Liver (tissue), 9 donors: ENCODE data around the gene ABHD12B. TPM values are rescaled to one million over a fixed set of nuclear protein-coding genes. Genes with fewer than 3 reads are reported as not detected.

Source experiments
- DNase-seq: peaks from one replicate; pipeline ENCODE4 v3.0.0-alpha.2; 2017; ENCODE audit warnings: low spot score
- H3K27ac ChIP-seq, 2 donors: one replicate each; pipeline ENCODE4 v1.7.0; 2013; ENCODE audit warnings: inconsistent platforms in 2 of 2, low read length in 2 of 2, control low read depth in 1 of 2, low read depth in 1 of 2, mild to moderate bottlenecking in 1 of 2
- H3K27me3 ChIP-seq, 4 donors: one replicate each; pipeline versions ENCODE4 v1.6.1 to v1.7.0; 2013; ENCODE audit warnings: low read length in 3 of 4, inconsistent platforms in 1 of 4, mild to moderate bottlenecking in 1 of 4, moderate library complexity in 1 of 4; ENCODE audit not compliant: control insufficient read depth in 4 of 4, insufficient read depth in 4 of 4
- H3K36me3 ChIP-seq, 4 donors: one replicate each; pipeline versions ENCODE4 v1.6.1 to v1.7.0; 2013; ENCODE audit warnings: low read length in 3 of 4, mild to moderate bottlenecking in 3 of 4, low read depth in 1 of 4, moderate library complexity in 1 of 4; ENCODE audit not compliant: control insufficient read depth in 4 of 4, insufficient read depth in 3 of 4
- H3K4me1 ChIP-seq, 4 donors: one replicate each; pipeline versions ENCODE4 v1.6.1 to v1.7.0; 2013; ENCODE audit warnings: low read length in 3 of 4, mild to moderate bottlenecking in 3 of 4, moderate library complexity in 1 of 4; ENCODE audit not compliant: control insufficient read depth in 4 of 4, insufficient read depth in 4 of 4
- H3K4me3 ChIP-seq, 3 donors: one replicate each; pipeline versions ENCODE4 v1.6.1 to v1.7.0; 2013; ENCODE audit warnings: low read length in 3 of 3, control low read depth in 1 of 3, low read depth in 1 of 3, mild to moderate bottlenecking in 1 of 3
- H3K9ac ChIP-seq, 2 donors: one replicate each; pipeline ENCODE4 v1.7.0; 2013; ENCODE audit warnings: low read length in 2 of 2, mild to moderate bottlenecking in 2 of 2, moderate library complexity in 2 of 2, control low read depth in 1 of 2, low read depth in 1 of 2
- H3K9me3 ChIP-seq, 4 donors: one replicate each; pipeline versions ENCODE4 v1.6.1 to v1.7.0; 2013; ENCODE audit warnings: low read length in 3 of 4; ENCODE audit not compliant: control insufficient read depth in 4 of 4
- ATF3 ChIP-seq: IDR thresholded peaks from 2 replicates; pipeline ENCODE4 v1.6.1; 2016; ENCODE audit warnings: antibody characterized with exemption
- EGR1 ChIP-seq, 2 donors: IDR thresholded peaks; 2 replicates each; pipeline ENCODE4 v1.6.1; 2016 to 2018; ENCODE audit warnings: antibody characterized with exemption in 2 of 2, low read depth in 2 of 2
- FOXA1 ChIP-seq: IDR thresholded peaks from 2 replicates; pipeline ENCODE4 v1.6.1; 2016; ENCODE audit warnings: antibody characterized with exemption
- FOXA2 ChIP-seq: IDR thresholded peaks from 2 replicates; pipeline ENCODE4 v1.6.1; 2016; ENCODE audit warnings: antibody characterized with exemption
- GABPA ChIP-seq, 2 donors: IDR thresholded peaks in 1 of 2; conservative IDR thresholded peaks in 1 of 2; 2 replicates each; pipeline ENCODE4 v1.6.1; 2016; ENCODE audit warnings: antibody characterized with exemption in 2 of 2, mild to moderate bottlenecking in 1 of 2, moderate library complexity in 1 of 2
- HNF4A ChIP-seq, 2 donors: conservative IDR thresholded peaks; 2 replicates each; pipeline ENCODE4 v1.6.1; 2016; ENCODE audit warnings: antibody characterized with exemption in 2 of 2, mild to moderate bottlenecking in 2 of 2
- HNF4G ChIP-seq: IDR thresholded peaks from 2 replicates; pipeline ENCODE4 v1.6.1; 2016; ENCODE audit warnings: antibody characterized with exemption
- JUND ChIP-seq, 2 donors: IDR thresholded peaks; 2 replicates each; pipeline ENCODE4 v1.6.1; 2016; ENCODE audit warnings: antibody characterized with exemption in 2 of 2
- MAX ChIP-seq: IDR thresholded peaks from 2 replicates; pipeline ENCODE4 v1.6.1; 2016; ENCODE audit warnings: antibody characterized with exemption
- NR2F2 ChIP-seq: IDR thresholded peaks from 2 replicates; pipeline ENCODE4 v1.6.1; 2016; ENCODE audit warnings: antibody characterized with exemption
- RAD21 ChIP-seq, 2 donors: IDR thresholded peaks; 2 replicates each; pipeline ENCODE4 v1.6.1; 2016; ENCODE audit warnings: antibody characterized with exemption in 2 of 2, mild to moderate bottlenecking in 2 of 2
- REST ChIP-seq: IDR thresholded peaks from 2 replicates; pipeline ENCODE4 v1.6.1; 2016; ENCODE audit warnings: antibody characterized with exemption, mild to moderate bottlenecking
- RXRA ChIP-seq, 2 donors: IDR thresholded peaks; 2 replicates each; pipeline ENCODE4 v1.6.1; 2017 to 2018; ENCODE audit warnings: antibody characterized with exemption in 2 of 2, mild to moderate bottlenecking in 1 of 2
- TAF1 ChIP-seq: conservative IDR thresholded peaks from 2 replicates; pipeline ENCODE4 v1.6.1; 2016; ENCODE audit warnings: antibody characterized with exemption, mild to moderate bottlenecking
- YY1 ChIP-seq: IDR thresholded peaks from 2 replicates; pipeline ENCODE4 v1.6.1; 2016; ENCODE audit warnings: antibody characterized with exemption, mild to moderate bottlenecking
- WGBS: extraction: QIAGEN DNeasy Blood & Tissue Kit; methylation state at CpG from one replicate; pipeline ENCODE4 v1.1.7; 2013; 5-methylcytosine and 5-hydroxymethylcytosine counted together
- polyA plus RNA-seq, 2 donors: library from polyadenylated mRNA; stranded (reverse) in 1 of 2; unstranded in 1 of 2; fragments of 200-250 nt in 1 of 2; fragments of >200 nt in 1 of 2; fragmentation: Nextera tagmentation in 1 of 2; extraction: Ambion mirVana in 1 of 2; gene quantifications; one replicate each; pipeline versions ENCODE4 v1.2.1 to v1.2.3, GENCODE V29; 2013 to 2015
- total RNA-seq, 2 donors: library from RNA; depleted of rRNA; stranded (reverse); fragments of >200 nt; gene quantifications; one replicate each; pipeline ENCODE4 v1.2.3, GENCODE V29; 2014
- donor health status: healthy.
- donor health status: healthy.
- donor health status: healthy.
- donor health status: healthy.
- donor health status: healthy.

ABHD12B gene
- total and polyA plus RNA-seq, 4 donors, result 0.09 to 0.58 TPM; not detected in 2

- no peaks in the 10 kb centered on the region for H3K9me3 ChIP-seq
- peaks cover 0 to 10% (median 6%) of the 10 kb centered on the region in 4 donors for H3K4me1 ChIP-seq
- no peak overlapping the region for H3K9ac ChIP-seq
- H3K27me3 ChIP-seq, result no peaks in the 10 kb centered on the region
- H3K4me3 ChIP-seq, result no peak overlapping the region
- H3K27ac ChIP-seq, result no peak overlapping the region
- no peak for TF ChIP-seq YY1
- TF ChIP-seq REST, result no peak
- TF ChIP-seq ATF3, result no peak
- no peak for TF ChIP-seq TAF1
- no peak for TF ChIP-seq HNF4G
- no peak for TF ChIP-seq HNF4A (conservative IDR thresholded peaks at IDR 0.05)
- TF ChIP-seq NR2F2, result no peak
- TF ChIP-seq GABPA (IDR thresholded peaks at IDR 0.05 in 1 of 2, conservative IDR thresholded peaks at IDR 0.05 in 1 of 2), result no peak
- TF ChIP-seq JUND (IDR thresholded peaks at IDR 0.05), result no peak
- no peak for DNase-seq
- 88% methylated on average over 5 of the region's 5 CpGs for WGBS
- peaks cover 7 to 67% (median 60%) of the 10 kb centered on the region in 4 donors for H3K36me3 ChIP-seq
These were observed 34.6 kb downstream of the ABHD12B start for GRCh38 chr14:50906326-50907065.

GRCh38 chr14:50910495-50911420 lies 38.9 kb downstream of the ABHD12B start:
- TF ChIP-seq HNF4A (conservative IDR thresholded peaks at IDR 0.05), result peak in 1 of 2 donors; percentile 8
- TF ChIP-seq FOXA2, result no peak
- DNase-seq, result no peak
- Histone ChIP-seq H3K9me3 (no peaks in the 10 kb centered on the region), H3K4me3 (no peak overlapping the region), H3K36me3 (peaks cover 22 to 81% (median 73%) of the 10 kb centered on the region in 4 donors), H3K4me1 (peaks cover 0 to 11% (median 8%) of the 10 kb centered on the region in 4 donors), H3K9ac (no peak overlapping the region), H3K27me3 (no peaks in the 10 kb centered on the region), H3K27ac (no peak overlapping the region)
- 71% methylated on average over 5 of the region's 5 CpGs for WGBS

- H3K9me3 ChIP-seq, result no peaks in the 10 kb centered on the region
- TF ChIP-seq RXRA (IDR thresholded peaks at IDR 0.05) (no peak), HNF4G (no peak), GABPA (IDR thresholded peaks at IDR 0.05 in 1 of 2, conservative IDR thresholded peaks at IDR 0.05 in 1 of 2) (no peak), NR2F2 (no peak), EGR1 (IDR thresholded peaks at IDR 0.05; ENCODE audit: low read depth in 2 of 2) (no peak), RAD21 (IDR thresholded peaks at IDR 0.05) (no peak), MAX (no peak), FOXA1 (no peak), HNF4A (conservative IDR thresholded peaks at IDR 0.05) (no peak), FOXA2 (no peak), REST (no peak)
These were observed 45.6 kb downstream of the ABHD12B start for GRCh38 chr14:50917449-50917848.

More at GRCh38 chr14:50917449-50917848, 45.6 kb downstream of the ABHD12B start:
- no peak overlapping the region for H3K9ac ChIP-seq
- WGBS, result 88% methylated on average over 6 of the region's 6 CpGs
- H3K27me3 ChIP-seq, result no peaks in the 10 kb centered on the region
- H3K4me1 ChIP-seq, result peaks cover 6 to 14% (median 10%) of the 10 kb centered on the region in 4 donors
- H3K4me3 ChIP-seq, result no peak overlapping the region
- H3K27ac ChIP-seq, result no peak overlapping the region
- DNase-seq, result no peak
- peaks cover 21 to 79% (median 55%) of the 10 kb centered on the region in 4 donors for H3K36me3 ChIP-seq
